ENCODE measurements around the gene TCF12.

Gene TCF12

GRCh38 chr15:57237301-57237642, 318.8 kb downstream of the TCF12 start:
- Histone ChIP-seq H2AFZ (ENCODE audit: low read length) (no peak overlapping the region), H3K9me2 (ENCODE audit: low read depth, low read length) (no peaks in the 10 kb centered on the region), H3K27ac (ENCODE audit: low read depth, low read length, poor library complexity, severe bottlenecking) (no peak overlapping the region), H3K79me2 (ENCODE audit: insufficient read depth, low read length) (no peaks in the 10 kb centered on the region), H3K36me3 (ENCODE audit: insufficient read depth, low read length) (peaks cover 72% of the 10 kb centered on the region), H3K9ac (ENCODE audit: low read length) (no peak overlapping the region), H3K4me2 (ENCODE audit: low read length) (no peak overlapping the region), H3K4me1 (ENCODE audit: insufficient read depth, low read length, severe bottlenecking) (no peaks in the 10 kb centered on the region), H4K20me1 (ENCODE audit: insufficient read depth, low read length) (no peaks in the 10 kb centered on the region), H3F3A (ENCODE audit: insufficient read depth, low read length) (no peaks in the 10 kb centered on the region), H3K27me3 (ENCODE audit: insufficient read depth, low read length) (no peaks in the 10 kb centered on the region), H3K9me3 (ENCODE audit: low read length) (no peaks in the 10 kb centered on the region), H3K4me3 (ENCODE audit: low read depth, low read length, poor library complexity, severe bottlenecking) (no peak overlapping the region)
- TF ChIP-seq CTCF (IDR thresholded peaks at IDR 0.05; ENCODE audit: low read length), result no peak
- TF ChIP-seq EZH2 (IDR thresholded peaks at IDR 0.05; ENCODE audit: borderline replicate concordance, low read length), result no peak

GRCh38 chr15:57237676-57238075, 319.2 kb downstream of the TCF12 start:
- Histone ChIP-seq H3K9ac (ENCODE audit: low read length) (no peak overlapping the region), H3K79me2 (ENCODE audit: insufficient read depth, low read length) (no peaks in the 10 kb centered on the region), H3K36me3 (ENCODE audit: insufficient read depth, low read length) (peaks cover 68% of the 10 kb centered on the region), H3K27me3 (ENCODE audit: insufficient read depth, low read length) (no peaks in the 10 kb centered on the region), H3K9me2 (ENCODE audit: low read depth, low read length) (no peaks in the 10 kb centered on the region), H3K27ac (ENCODE audit: low read depth, low read length, poor library complexity, severe bottlenecking) (no peak overlapping the region), H3K4me1 (ENCODE audit: insufficient read depth, low read length, severe bottlenecking) (no peaks in the 10 kb centered on the region), H3K4me2 (ENCODE audit: low read length) (no peak overlapping the region), H3F3A (ENCODE audit: insufficient read depth, low read length) (no peaks in the 10 kb centered on the region), H2AFZ (ENCODE audit: low read length) (no peak overlapping the region), H4K20me1 (ENCODE audit: insufficient read depth, low read length) (no peaks in the 10 kb centered on the region), H3K9me3 (ENCODE audit: low read length) (no peaks in the 10 kb centered on the region), H3K4me3 (ENCODE audit: low read depth, low read length, poor library complexity, severe bottlenecking) (no peak overlapping the region)
- TF ChIP-seq EZH2 (IDR thresholded peaks at IDR 0.05; ENCODE audit: borderline replicate concordance, low read length), result no peak
- TF ChIP-seq CTCF (IDR thresholded peaks at IDR 0.05; ENCODE audit: low read length), result no peak

- Histone ChIP-seq H3K9me3 (ENCODE audit: low read length) (no peaks in the 10 kb centered on the region), H3K4me3 (ENCODE audit: low read depth, low read length, poor library complexity, severe bottlenecking) (no peak overlapping the region), H3F3A (ENCODE audit: insufficient read depth, low read length) (no peaks in the 10 kb centered on the region), H3K27me3 (ENCODE audit: insufficient read depth, low read length) (no peaks in the 10 kb centered on the region), H3K4me1 (ENCODE audit: insufficient read depth, low read length, severe bottlenecking) (no peaks in the 10 kb centered on the region), H4K20me1 (ENCODE audit: insufficient read depth, low read length) (no peaks in the 10 kb centered on the region), H3K36me3 (ENCODE audit: insufficient read depth, low read length) (peaks cover 70% of the 10 kb centered on the region), H2AFZ (ENCODE audit: low read length) (no peak overlapping the region), H3K27ac (ENCODE audit: low read depth, low read length, poor library complexity, severe bottlenecking) (no peak overlapping the region), H3K79me2 (ENCODE audit: insufficient read depth, low read length) (no peaks in the 10 kb centered on the region), H3K9ac (ENCODE audit: low read length) (no peak overlapping the region), H3K9me2 (ENCODE audit: low read depth, low read length) (no peaks in the 10 kb centered on the region), H3K4me2 (ENCODE audit: low read length) (no peak overlapping the region)
- no peak for TF ChIP-seq CTCF (IDR thresholded peaks at IDR 0.05; ENCODE audit: low read length)
- TF ChIP-seq EZH2 (IDR thresholded peaks at IDR 0.05; ENCODE audit: borderline replicate concordance, low read length), result no peak
Measured at GRCh38 chr15:57245130-57245529, 326.7 kb downstream of the TCF12 start.
